ENCODE data around the gene CA12. TPM values are rescaled to one million over a fixed set of nuclear protein-coding genes. Genes with fewer than 3 reads are reported as not detected.

Gene CA12
- total RNA-seq, 1 donor from 2014 or later, result 0.97 TPM

DNA sequence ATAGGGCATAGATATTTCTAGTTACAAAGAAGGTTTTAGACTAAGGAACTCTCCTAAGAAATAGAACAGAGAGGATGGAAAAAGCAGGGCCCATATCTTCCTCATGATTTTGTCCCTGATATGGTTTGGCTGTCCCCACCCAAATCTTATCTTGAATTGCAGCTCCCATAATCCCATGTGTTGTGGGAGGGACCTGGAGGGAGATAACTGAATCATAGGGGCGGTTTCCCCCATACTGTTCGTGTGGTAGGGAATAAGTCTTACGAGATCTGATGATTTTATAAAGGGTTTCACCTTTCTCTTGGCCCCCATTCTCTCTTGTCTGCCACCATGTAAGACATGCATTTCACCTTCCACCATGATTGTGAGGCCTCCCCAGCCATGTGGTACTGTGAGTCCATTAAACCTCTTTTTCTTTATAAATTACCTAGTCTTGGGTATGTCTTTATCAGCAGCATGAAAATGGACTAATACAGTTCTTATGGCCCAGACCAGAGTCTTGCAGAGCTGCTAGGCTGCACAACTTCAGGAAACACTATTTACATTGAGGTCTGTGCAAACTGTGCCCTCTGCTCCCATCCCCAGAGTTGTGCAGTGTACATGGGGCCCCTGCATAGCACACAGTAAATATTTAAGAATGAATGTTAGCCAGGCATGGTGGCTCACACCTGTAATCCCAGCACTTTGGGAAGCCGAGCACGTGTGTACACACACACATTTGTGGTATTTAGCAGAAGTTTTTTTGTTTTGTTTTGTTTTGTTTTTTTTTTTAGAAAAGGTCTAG lies 20.3 kb upstream of the CA12 start:
- H3K36me3 Mint-ChIP-seq (ENCODE audit: unreplicated experiment), result no peaks in the 10 kb centered on the region
- no peak overlapping the region for H3K4me3 Mint-ChIP-seq (ENCODE audit: unreplicated experiment)
- no peaks in the 10 kb centered on the region for H3K27me3 Mint-ChIP-seq (ENCODE audit: unreplicated experiment)
- H3K9me3 Mint-ChIP-seq (ENCODE audit: unreplicated experiment), result no peaks in the 10 kb centered on the region
- no peak overlapping the region for H3K27ac Mint-ChIP-seq (ENCODE audit: unreplicated experiment)
- TF ChIP-seq, protein P1, sequence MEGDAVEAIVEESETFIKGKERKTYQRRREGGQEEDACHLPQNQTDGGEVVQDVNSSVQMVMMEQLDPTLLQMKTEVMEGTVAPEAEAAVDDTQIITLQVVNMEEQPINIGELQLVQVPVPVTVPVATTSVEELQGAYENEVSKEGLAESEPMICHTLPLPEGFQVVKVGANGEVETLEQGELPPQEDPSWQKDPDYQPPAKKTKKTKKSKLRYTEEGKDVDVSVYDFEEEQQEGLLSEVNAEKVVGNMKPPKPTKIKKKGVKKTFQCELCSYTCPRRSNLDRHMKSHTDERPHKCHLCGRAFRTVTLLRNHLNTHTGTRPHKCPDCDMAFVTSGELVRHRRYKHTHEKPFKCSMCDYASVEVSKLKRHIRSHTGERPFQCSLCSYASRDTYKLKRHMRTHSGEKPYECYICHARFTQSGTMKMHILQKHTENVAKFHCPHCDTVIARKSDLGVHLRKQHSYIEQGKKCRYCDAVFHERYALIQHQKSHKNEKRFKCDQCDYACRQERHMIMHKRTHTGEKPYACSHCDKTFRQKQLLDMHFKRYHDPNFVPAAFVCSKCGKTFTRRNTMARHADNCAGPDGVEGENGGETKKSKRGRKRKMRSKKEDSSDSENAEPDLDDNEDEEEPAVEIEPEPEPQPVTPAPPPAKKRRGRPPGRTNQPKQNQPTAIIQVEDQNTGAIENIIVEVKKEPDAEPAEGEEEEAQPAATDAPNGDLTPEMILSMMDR (IDR thresholded peaks at IDR 0.05), result no peak
- H3K4me1 Mint-ChIP-seq (ENCODE audit: unreplicated experiment), result peaks cover 15% of the 10 kb centered on the region
- DNase-seq (ENCODE audit: extremely low spot score, unreplicated experiment), result no peak

DNA sequence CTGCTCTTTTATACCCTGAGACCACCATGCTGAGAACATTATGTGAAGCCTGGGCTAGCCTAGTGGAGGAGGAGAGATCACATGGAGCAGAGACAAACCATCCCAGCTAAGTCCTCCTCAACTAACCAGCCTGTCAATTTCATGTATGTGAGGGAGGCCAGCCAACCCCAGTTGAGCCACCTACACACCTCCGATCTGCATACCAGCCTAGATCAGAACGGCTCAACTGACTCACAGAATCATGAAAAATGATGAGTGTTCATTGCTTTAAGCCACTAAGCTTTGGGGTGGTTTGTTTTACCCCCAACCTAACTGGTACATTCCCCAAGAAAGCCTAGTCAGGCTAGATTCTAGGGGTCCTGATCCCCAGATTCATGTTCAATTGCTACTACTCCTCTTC lies 19.4 kb upstream of the CA12 start:
- Mint-ChIP-seq H3K9me3 (ENCODE audit: unreplicated experiment) (no peaks in the 10 kb centered on the region), H3K4me1 (ENCODE audit: unreplicated experiment) (peaks cover 15% of the 10 kb centered on the region), H3K4me3 (ENCODE audit: unreplicated experiment) (no peak overlapping the region), H3K27ac (ENCODE audit: unreplicated experiment) (no peak overlapping the region), H3K36me3 (ENCODE audit: unreplicated experiment) (no peaks in the 10 kb centered on the region), H3K27me3 (ENCODE audit: unreplicated experiment) (no peaks in the 10 kb centered on the region)
- TF ChIP-seq, protein P1 (IDR thresholded peaks at IDR 0.05), result no peak
- no peak for DNase-seq (ENCODE audit: extremely low spot score, unreplicated experiment)

DNA sequence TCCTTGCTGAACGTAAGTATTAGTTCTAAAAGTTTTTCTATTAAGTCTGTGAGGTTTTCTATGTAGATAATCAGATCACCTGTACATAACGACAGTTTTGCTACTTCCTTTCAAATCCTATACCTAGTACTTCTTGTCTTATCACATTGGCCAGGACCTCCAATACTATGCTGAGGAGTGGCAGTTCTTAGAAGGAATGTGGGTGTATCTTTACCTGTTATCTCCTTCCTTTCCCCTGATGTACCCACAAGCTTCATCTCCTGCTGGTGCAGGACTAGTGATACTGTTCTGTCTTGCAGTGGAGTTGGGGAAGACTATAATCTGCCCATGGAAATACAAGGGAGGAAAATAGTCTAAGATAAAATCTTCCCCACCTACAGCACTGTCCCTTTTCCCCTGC lies 16.8 kb upstream of the CA12 start:
- no peaks in the 10 kb centered on the region for H3K27me3 Mint-ChIP-seq (ENCODE audit: unreplicated experiment)
- DNase-seq (ENCODE audit: extremely low spot score, unreplicated experiment), result no peak
- H3K36me3 Mint-ChIP-seq (ENCODE audit: unreplicated experiment), result no peaks in the 10 kb centered on the region
- peaks cover 5% of the 10 kb centered on the region for H3K4me1 Mint-ChIP-seq (ENCODE audit: unreplicated experiment)
- H3K9me3 Mint-ChIP-seq (ENCODE audit: unreplicated experiment), result no peaks in the 10 kb centered on the region
- TF ChIP-seq, protein P1 (IDR thresholded peaks at IDR 0.05), result no peak
- H3K27ac Mint-ChIP-seq (ENCODE audit: unreplicated experiment), result no peak overlapping the region
- no peak overlapping the region for H3K4me3 Mint-ChIP-seq (ENCODE audit: unreplicated experiment)

- DNase-seq (ENCODE audit: extremely low spot score, unreplicated experiment), result no peak
- H3K4me3 Mint-ChIP-seq (ENCODE audit: unreplicated experiment), result no peak overlapping the region
- no peaks in the 10 kb centered on the region for H3K9me3 Mint-ChIP-seq (ENCODE audit: unreplicated experiment)
- TF ChIP-seq, protein P1 (IDR thresholded peaks at IDR 0.05), result no peak
- H3K27me3 Mint-ChIP-seq (ENCODE audit: unreplicated experiment), result peaks cover 1% of the 10 kb centered on the region
- H3K36me3 Mint-ChIP-seq (ENCODE audit: unreplicated experiment), result no peaks in the 10 kb centered on the region
- H3K27ac Mint-ChIP-seq (ENCODE audit: unreplicated experiment), result no peak overlapping the region
- H3K4me1 Mint-ChIP-seq (ENCODE audit: unreplicated experiment), result no peaks in the 10 kb centered on the region
These were observed 14.7 kb upstream of the CA12 start for GRCh38 chr15:63396152-63396928.

GRCh38 chr15:63395730-63396151 lies 14.1 kb upstream of the CA12 start:
- H3K4me3 Mint-ChIP-seq (ENCODE audit: unreplicated experiment), result no peak overlapping the region
- peaks cover 1% of the 10 kb centered on the region for H3K27me3 Mint-ChIP-seq (ENCODE audit: unreplicated experiment)

More at GRCh38 chr15:63395730-63396151, 14.1 kb upstream of the CA12 start:
- DNase-seq (ENCODE audit: extremely low spot score, unreplicated experiment), result no peak
- Mint-ChIP-seq H3K27ac (ENCODE audit: unreplicated experiment) (no peak overlapping the region), H3K4me1 (ENCODE audit: unreplicated experiment) (no peaks in the 10 kb centered on the region), H3K9me3 (ENCODE audit: unreplicated experiment) (no peaks in the 10 kb centered on the region), H3K36me3 (ENCODE audit: unreplicated experiment) (no peaks in the 10 kb centered on the region)
- TF ChIP-seq, protein P1 (IDR thresholded peaks at IDR 0.05), result no peak

All from osteocyte (in vitro differentiated cells).